GM21619 (cell line): ENCODE data around the gene GDPD5.

Source experiments
- ATAC-seq: cut with Tn5 transposase; IDR thresholded peaks from one replicate; pipeline ENCODE4 v1.9.1; 2021; ENCODE audit not compliant: unreplicated experiment

Gene GDPD5

DNA sequence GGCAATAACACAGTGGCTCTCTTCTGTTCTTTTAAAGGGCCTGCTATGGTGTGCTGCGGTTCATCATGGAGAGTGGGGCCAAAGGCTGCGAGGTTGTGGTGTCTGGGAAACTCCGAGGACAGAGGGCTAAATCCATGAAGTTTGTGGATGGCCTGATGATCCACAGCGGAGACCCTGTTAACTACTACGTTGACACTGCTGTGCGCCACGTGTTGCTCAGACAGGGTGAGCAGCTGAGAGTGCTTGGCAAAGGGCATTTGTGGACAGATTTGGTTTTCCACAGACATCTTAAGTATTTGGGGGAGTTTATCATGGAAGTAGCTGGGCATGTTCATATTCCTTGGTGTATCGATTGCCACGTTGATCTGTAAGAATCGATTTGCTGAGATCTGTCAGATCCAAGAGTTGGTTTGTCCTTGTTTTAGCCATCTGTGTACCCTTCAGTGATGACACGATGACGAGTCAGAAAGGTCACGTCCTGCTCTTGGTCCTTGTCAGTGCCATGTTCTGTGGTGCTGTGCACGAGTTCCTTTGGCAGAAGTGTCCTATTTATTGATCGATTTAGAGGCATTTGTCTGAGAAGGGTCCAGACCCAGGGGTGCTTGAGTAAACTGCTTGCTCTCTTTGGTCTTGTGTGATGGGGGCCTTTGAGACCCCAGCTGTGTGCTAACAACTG, 121.6 kb downstream of the GDPD5 start:
- no peak for ATAC-seq

DNA sequence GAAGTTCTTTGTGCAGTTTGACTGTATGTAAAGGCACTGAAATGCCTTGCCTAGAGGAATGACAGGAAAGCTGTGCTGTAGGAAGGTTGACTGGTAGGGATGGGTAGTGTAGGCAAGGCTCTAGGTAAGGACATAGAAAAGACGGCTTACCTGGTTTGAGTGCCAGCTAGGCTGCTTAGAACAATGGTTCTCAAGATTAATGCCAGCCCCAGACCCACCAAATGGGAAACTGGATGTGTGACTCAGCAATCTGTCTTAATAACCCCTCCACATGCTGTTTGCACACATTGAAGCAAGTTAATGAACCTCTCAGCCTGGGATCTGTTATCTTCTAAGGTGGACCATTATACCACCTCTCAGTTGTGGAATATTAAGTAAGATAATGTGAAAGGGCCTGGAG, 122.7 kb downstream of the GDPD5 start:
- no peak for ATAC-seq

DNA sequence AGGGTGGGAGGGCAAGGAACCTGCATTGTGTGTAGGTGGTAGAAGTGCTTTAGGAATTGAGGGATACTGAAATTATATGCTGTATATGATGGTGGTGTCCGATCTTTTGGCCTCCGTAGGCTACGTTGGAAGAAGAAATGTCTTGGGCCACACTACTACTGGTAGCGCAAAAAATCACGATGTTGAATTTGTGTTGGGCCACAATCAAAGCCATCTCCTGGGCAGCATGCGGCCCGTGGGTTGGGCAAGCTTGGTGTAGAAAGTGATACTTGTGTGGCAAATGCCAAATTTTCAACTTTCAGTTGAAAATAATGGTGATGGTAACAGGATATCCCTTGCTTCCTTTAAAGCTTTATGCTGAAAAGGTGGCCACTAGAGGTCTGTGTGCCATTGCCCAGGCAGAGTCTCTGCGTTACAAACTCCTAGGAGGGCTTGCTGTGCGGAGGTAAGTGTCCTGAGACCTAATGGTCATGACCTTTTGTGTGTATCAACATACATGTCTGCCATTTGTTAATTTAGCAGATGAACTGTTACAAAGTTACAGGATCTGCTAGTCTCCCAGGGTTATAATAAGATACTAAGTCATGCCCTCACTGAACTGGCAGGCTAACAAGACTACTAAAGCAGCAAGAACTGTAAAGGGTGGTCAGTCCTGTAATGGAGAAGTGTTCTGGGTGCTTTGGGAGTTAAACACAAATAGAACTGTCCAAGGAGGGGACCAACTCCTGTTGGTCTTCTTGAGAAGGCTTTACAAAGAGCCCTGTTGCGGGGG, 123.6 kb downstream of the GDPD5 start:
- ATAC-seq, result no peak

DNA sequence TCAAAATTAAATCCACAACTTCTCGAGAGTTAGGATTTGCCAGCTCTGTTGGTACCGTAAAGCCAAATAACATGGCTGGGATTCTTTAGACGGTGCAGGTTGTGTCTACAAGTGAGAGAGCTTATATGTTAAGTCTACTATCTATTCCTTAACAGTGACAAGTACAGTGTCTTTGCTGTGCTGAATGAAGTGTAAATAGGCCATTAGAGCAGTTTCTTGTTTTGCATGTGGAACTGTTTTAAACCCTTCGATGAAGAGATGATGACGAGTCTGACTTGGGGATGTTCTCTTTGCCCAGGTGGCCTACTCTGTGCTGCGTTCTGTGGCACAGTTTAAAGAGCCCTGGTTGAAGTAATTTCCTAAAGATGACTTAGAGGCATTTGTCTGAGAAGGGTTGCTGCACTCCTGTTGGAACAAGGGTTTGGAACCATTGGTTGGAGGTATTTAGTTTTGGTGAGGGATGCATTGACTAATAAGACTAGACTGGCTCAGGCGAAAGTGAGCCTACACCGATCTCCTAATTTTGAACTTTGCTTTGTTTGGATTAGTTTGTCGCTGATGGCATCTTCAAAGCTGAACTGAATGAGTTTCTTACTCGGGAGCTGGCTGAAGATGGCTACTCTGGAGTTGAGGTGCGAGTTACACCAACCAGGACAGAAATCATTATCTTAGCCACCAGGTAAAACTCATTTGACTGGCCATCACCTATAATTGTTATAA, 125.4 kb downstream of the GDPD5 start:
- ATAC-seq, result no peak

DNA sequence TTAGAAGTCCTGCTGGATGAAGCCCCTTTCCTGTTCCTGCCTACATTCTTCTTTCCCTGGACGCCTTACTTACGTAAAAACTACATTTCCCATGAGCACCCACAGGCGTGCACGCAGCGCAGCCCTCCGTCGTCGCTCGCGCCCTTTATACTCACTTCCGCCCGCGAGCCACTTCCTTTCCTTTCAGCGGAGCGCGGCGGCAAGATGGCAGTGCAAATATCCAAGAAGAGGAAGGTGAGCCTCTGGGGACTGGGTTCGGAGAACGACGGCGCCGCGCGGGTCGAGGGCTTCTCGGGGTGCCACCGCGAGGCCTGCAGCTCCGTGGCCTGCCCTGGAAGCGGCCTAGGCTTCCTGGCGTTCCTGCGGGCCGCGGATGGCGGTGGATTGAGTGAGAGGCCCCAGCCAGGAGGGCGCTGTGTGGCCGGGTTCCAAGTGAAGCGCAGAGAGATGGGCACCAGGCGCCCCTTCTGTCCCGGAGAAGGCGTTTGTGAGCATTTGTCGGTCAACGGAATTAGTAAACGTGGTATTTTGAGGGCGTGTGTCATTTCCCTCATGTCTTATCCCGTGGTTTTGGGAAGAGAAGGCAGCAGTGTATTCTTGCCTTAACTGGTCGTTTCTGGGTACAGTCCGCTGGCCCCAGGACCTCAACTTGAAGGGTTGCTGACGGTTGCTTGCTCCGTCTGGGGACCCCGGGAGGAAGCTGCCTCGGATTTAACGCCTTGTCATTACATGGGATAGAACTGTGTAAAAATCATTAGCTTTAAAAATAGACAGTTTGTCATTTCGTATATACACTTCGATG, 126.2 kb downstream of the GDPD5 start, which contains the start of gene RPS3:
TSS of gene RPS3 (plus strand) at position 175 of the 802 bp plus-strand sequence. CDS start at position 205, 30 bp downstream.
- ATAC-seq, result peak; percentile 95

DNA sequence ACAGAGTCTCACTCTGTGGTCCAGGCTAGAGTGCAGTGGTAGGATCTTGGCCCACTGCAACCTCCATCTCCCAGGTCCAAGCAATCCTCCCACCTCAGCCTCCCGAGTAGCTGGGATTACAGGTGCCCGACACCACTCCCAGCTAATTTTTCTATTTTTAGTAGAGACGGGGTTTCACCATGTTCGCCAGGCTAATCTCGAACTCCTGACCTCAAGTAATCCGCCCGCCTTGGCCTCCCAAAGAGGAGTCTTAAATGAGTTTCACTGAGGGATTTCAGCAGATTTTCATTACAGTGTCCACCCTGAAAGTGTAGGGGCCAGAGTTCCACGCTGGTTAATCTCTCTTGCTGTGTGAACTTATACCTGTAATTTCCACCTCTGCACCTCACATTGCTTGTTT, 126.8 kb downstream of the GDPD5 start:
- no peak for ATAC-seq

DNA sequence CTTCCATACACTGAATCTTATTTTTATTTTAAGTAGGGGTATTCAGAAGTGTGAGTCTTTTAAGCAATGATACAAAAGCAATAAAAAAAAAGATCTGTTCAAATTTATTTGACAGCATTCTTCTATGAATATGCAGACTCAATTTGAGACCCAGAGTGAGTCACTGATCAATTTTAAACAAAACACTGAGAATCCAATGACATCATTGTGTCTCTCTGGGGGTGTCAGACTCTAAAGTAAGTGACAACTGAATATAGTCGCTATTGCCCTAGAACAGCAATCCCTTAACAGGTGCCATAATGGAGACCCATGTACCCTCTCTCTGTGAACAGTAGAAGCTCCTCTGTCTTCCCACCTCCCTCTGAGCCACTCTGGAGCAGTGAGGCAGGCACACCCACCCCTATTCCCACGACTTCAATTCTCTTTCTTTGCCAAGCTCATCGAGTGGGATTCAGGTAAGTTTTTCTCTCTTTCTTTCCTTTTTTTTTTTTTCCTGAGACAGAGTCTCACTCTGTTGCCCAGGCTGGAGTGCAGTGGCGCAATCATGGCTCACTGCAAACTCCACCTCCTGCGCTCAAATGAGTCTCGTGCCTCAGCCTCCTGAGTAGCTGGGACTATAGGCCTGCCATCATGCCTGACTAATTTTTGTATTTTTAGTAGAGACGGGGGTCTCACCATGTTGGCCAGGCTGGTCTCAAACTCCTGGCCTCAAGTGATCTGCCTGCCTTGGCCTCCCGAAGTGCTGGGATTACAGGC, 131.5 kb downstream of the GDPD5 start:
- ATAC-seq, result no peak

DNA sequence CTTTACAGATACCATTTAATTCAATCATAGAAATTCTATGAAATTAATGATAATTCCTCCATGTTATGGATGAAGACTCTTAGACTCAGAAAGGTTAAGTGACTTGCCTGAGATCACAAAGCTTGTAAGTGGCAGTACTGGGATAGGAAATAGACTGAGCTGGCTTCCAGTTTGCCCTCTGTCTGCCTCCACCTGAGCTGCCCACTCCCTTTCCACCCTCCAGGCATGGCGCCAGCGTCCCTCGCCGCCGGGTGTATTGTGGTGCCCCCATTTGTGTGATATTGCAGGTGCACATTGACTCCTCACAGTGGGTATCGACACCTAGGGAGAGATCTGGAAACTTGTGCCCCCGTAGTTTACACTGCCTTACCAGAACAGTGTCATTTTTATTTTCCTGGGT, 135.8 kb downstream of the GDPD5 start:
- ATAC-seq, result no peak

DNA sequence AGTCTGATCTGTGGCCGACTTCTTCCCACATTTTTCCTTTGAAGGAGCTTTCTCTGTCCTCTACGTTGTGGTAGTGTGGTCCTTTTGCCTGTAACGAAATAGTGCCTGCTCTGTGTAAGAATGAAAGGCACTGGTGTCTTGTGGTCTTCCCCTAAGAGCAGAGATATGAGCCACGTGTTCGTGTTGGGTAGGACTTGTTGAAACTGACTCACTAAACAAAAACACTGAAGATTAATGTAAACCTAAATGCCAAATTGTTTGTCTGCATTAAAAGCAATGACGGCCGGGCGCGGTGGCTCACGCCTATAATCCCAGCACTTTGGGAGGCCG, 136.5 kb downstream of the GDPD5 start:
- ATAC-seq, result no peak

DNA sequence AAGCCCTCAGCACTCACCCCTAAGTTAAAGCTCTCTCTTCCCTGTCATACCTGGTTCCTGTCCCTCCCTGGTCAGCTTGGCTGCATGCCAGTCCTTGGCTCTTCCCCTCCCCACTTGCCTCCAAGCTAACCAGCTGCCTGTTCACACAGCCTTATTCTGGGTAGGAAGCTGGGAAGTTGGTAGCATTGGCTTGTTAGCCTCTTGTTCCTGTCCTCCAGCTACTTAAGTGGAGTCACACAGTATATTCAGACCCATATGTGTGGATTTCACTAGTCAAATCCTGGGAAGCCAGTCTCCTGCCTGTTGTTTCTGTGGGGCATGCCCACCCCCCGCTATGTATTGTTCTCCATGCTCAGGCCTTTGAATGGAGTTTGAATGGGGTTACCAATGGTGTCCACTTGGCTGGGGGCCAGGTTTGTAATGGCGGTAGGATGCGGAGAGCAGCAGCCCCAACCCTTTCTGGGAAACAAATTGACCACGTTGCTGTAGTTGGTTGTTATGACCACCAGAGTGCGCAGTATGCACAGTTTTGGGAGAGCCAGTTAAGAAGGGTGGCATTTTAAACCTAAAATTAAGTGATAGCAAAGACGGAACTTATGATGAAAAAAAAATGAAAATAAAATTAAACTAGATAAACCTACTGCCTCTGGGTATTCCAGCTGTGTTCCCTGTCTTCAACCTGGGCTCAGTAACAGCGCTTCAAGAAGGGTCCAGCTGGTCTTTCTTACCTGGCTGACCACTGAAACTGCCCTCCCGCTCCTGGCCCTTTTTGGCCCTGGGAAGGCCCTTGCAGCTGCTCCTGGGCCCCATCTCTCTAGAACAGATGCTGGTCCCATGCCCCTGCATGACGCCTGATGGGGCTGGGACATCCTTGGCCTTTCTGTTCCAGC, 137.1 kb downstream of the GDPD5 start:
- ATAC-seq, result no peak

DNA sequence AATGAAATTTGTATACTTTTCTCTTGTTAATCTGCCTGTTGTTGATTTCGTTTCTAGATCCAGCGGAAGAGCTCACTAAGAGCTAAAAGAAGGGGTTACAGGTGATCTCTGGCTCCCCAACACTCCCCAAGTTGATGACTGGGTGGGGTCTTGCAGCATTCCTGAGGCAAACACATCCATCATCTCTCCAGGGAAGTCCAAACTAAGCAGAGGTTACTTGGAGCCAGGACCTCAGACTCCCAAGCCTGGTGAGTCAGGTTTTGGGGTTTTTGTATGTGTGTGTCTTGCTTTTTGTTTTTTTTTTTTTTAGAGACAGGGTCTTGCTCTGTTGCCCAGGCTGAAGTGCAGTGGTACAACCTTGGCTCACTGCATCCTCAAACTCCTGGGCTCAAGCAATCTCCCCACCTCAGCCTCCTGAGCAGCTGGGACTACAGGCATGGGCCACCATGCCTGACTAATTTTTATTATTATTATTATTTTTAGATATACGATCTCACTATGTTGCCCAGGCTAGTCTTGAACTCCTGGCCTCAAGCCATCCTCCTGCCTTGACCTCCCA, 137.9 kb downstream of the GDPD5 start:
- no peak for ATAC-seq

DNA sequence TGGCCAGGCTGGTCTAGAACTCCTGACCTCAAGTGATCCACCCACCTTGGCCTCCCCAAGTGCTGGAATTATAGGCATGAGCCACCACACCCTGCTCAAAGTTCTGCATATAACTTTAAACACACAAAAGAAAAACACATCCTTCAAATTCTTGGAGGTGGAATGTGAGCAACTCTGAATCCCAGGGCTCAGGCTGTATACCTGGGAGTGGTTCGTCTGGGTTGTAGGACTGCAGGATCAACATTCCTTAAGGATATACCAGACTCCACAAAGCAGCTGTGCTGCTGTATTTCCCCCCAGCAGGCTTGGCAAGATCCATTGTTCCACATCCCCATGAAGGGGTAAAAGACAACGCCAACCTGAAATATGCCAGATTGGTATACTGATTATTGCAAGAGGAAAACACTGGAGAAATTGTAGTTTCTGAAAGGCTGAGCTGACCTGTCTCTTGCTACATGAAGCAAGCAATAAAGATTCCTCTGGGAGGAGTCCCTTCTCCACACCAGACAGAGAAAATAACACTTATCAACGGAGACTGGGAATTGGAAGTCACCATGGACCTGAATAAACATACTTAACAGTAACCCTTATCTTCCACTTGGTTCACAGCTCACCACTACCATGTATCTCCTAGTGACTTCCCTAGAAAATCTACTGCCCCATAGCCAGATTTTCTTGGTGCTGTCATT, 138.7 kb downstream of the GDPD5 start:
- no peak for ATAC-seq
